GM19467 (cell line): ENCODE data around the gene FGD2.
A peak's percentile ranks its signal among the peaks of the same experiment; 100 is the strongest.

Experiments used
- ATAC-seq: cut with Tn5 transposase; IDR thresholded peaks from one replicate; pipeline ENCODE4 v1.9.1; 2021; ENCODE audit warnings: mild to moderate bottlenecking, moderate library complexity; ENCODE audit not compliant: unreplicated experiment

The FGD2 gene

GRCh38 chr6:36970892-36971842, 34.3 kb upstream of the FGD2 start:
- no peak for ATAC-seq

- ATAC-seq = no peak
Measured at GRCh38 chr6:36971921-36972673, 33.4 kb upstream of the FGD2 start.

GRCh38 chr6:36973190-36973589, 32.3 kb upstream of the FGD2 start:
- ATAC-seq = no peak

GRCh38 chr6:36973647-36974046, 31.8 kb upstream of the FGD2 start:
- ATAC-seq = no peak

- no peak for ATAC-seq
Measured at GRCh38 chr6:36975231-36976006, 30.0 kb upstream of the FGD2 start.

- ATAC-seq = no peak
Measured at GRCh38 chr6:36976007-36976264, 29.5 kb upstream of the FGD2 start.

- ATAC-seq = no peak
Measured at GRCh38 chr6:36976509-36976908, 28.9 kb upstream of the FGD2 start.

- no peak for ATAC-seq
Measured at GRCh38 chr6:36976931-36977330, 28.5 kb upstream of the FGD2 start.

GRCh38 chr6:36977470-36977941, 27.9 kb upstream of the FGD2 start:
- ATAC-seq = no peak

GRCh38 chr6:36978421-36979346, 26.8 kb upstream of the FGD2 start:
- ATAC-seq = no peak

GRCh38 chr6:36979347-36979742, 26.1 kb upstream of the FGD2 start:
- no peak for ATAC-seq

- ATAC-seq = no peak
Measured at GRCh38 chr6:36980129-36980528, 25.3 kb upstream of the FGD2 start.

GRCh38 chr6:36980876-36981619, 24.4 kb upstream of the FGD2 start:
- no peak for ATAC-seq

- no peak for ATAC-seq
Measured at GRCh38 chr6:36983538-36983937, 21.9 kb upstream of the FGD2 start.

GRCh38 chr6:36984581-36985416, 20.7 kb upstream of the FGD2 start:
- ATAC-seq = no peak

GRCh38 chr6:36985417-36985807, 20.0 kb upstream of the FGD2 start:
- no peak for ATAC-seq

GRCh38 chr6:36985808-36986703, 19.4 kb upstream of the FGD2 start, which contains the start of gene MTCH1:
TSS of gene MTCH1 (minus strand) at chr6:36986196. CDS start at chr6:36986173, 23 bp downstream.
- ATAC-seq = peak; percentile 76

- ATAC-seq = no peak
Measured at GRCh38 chr6:36986704-36987047, 18.8 kb upstream of the FGD2 start.
